Measurements from ENCODE around the gene EFCAB11.

The EFCAB11 gene

GRCh38 chr14:89775946-89776345, 178.6 kb downstream of the EFCAB11 start:
- in situ Hi-C loops (cut with MboI; ENCODE audit: low sequenced_read_pairs): no loop called here

- in situ Hi-C loops (cut with MboI; ENCODE audit: low sequenced_read_pairs): no loop called here
Observed at GRCh38 chr14:89775151-89775550, 179.4 kb downstream of the EFCAB11 start.

- in situ Hi-C loops (cut with MboI; ENCODE audit: low sequenced_read_pairs): no loop called here
Observed at GRCh38 chr14:89773644-89774316, 180.8 kb downstream of the EFCAB11 start.

GRCh38 chr14:89773151-89773550, 181.4 kb downstream of the EFCAB11 start:
- in situ Hi-C loops (cut with MboI; ENCODE audit: low sequenced_read_pairs): no loop called here

- in situ Hi-C loops (cut with MboI; ENCODE audit: low sequenced_read_pairs): no loop called here
Observed at GRCh38 chr14:89771251-89771650, 183.3 kb downstream of the EFCAB11 start.

GRCh38 chr14:89767861-89768268, 186.7 kb downstream of the EFCAB11 start:
- in situ Hi-C loops (cut with MboI; ENCODE audit: low sequenced_read_pairs): no loop called here

GRCh38 chr14:89767131-89767530, 187.4 kb downstream of the EFCAB11 start:
- in situ Hi-C loops (cut with MboI; ENCODE audit: low sequenced_read_pairs): no loop called here

- in situ Hi-C loops (cut with MboI; ENCODE audit: low sequenced_read_pairs): no loop called here
Observed at GRCh38 chr14:89765346-89765745, 189.2 kb downstream of the EFCAB11 start.

- in situ Hi-C loops (cut with MboI; ENCODE audit: low sequenced_read_pairs): no loop called here
Observed at GRCh38 chr14:89760086-89760485, 194.4 kb downstream of the EFCAB11 start.

- in situ Hi-C loops (cut with MboI; ENCODE audit: low sequenced_read_pairs): no loop called here
Observed at GRCh38 chr14:89757313-89757939, 197.1 kb downstream of the EFCAB11 start.

- in situ Hi-C loops (cut with MboI; ENCODE audit: low sequenced_read_pairs): no loop called here
Observed at GRCh38 chr14:89755816-89756215, 198.7 kb downstream of the EFCAB11 start.

- in situ Hi-C loops (cut with MboI; ENCODE audit: low sequenced_read_pairs): no loop called here
Observed at GRCh38 chr14:89753828-89754412, 200.6 kb downstream of the EFCAB11 start.

GRCh38 chr14:89750908-89751392, 203.6 kb downstream of the EFCAB11 start:
- in situ Hi-C loops (cut with MboI; ENCODE audit: low sequenced_read_pairs): no loop called here

GRCh38 chr14:89750281-89750755, 204.2 kb downstream of the EFCAB11 start:
- in situ Hi-C loops (cut with MboI; ENCODE audit: low sequenced_read_pairs): no loop called here

GRCh38 chr14:89748004-89748403, 206.5 kb downstream of the EFCAB11 start:
- in situ Hi-C loops (cut with MboI; ENCODE audit: low sequenced_read_pairs): no loop called here

GRCh38 chr14:89747126-89747525, 207.4 kb downstream of the EFCAB11 start:
- in situ Hi-C loops (cut with MboI; ENCODE audit: low sequenced_read_pairs): no loop called here

- in situ Hi-C loops (cut with MboI; ENCODE audit: low sequenced_read_pairs): no loop called here
Observed at GRCh38 chr14:89746654-89747053, 207.9 kb downstream of the EFCAB11 start.

GRCh38 chr14:89746135-89746534, 208.4 kb downstream of the EFCAB11 start:
- in situ Hi-C loops (cut with MboI; ENCODE audit: low sequenced_read_pairs): no loop called here

All from hTERT RPE-1 (cell line).